ENCODE results near the gene CRYGN.

Gene CRYGN

DNA sequence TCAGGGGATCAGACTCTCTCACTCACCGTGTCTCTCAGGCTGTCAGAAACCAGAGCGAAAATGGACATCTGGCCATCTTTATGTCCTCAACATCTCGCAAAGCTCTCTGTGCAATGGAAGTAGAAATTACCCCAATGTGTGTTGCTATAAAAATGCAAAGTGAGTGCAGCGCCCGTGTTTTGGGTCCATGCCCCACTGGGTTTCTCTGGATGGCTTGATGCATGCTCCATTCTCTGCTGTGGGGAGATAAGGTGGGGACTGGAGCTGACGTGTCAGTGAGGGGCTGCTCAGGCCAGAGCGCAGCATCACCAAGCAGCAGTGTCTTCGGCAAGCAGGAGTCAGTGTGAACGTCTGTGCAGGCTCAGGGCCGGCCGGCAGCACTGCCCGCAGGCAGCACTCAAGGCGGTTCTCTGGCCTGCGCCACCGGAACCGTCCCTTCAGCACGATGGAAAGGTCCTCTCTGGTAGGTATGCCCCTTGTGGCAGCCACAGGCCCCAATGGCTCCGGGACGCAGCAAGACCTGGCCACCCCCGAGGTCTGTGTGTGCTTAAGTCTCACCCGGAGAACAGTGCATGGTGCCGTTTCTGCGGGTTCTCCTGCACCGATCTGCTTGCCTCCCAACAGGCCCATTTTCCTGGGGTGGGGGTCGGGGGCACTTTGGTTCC lies 60.3 kb downstream of the CRYGN start:
- no peak for DNase-seq (ENCODE audit: low spot score)

DNA sequence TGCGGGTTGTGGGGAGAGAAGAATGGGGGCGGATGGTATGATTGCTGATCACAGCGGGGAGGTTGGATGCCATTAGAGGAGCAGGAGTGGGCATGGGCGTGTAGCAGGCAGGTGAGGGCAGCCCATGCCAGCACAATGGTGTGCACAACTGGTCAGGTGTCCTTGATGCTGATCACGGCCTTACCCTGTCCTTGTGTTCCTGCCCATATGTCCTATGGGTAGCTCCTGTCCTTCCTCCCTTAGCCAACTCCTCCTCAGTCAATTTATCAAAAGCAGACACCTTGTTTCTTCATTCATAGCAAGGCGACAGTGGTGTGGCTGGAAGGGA lies 60.8 kb downstream of the CRYGN start:
- DNase-seq (ENCODE audit: low spot score) = no peak
